B cell (primary cell): ENCODE data around the gene AVEN. TPM values are rescaled to one million over a fixed set of nuclear protein-coding genes. Genes with fewer than 3 reads are reported as not detected.

Experiments
- ATAC-seq: fragments of 200-7000 bp; cut with Tn5 transposase; one replicate; pipeline ENCODE4 v1.10.0; 2021; ENCODE audit warnings: low read depth, mild to moderate bottlenecking, moderate number of reproducible peaks, moderate library complexity
- CTCF ChIA-PET: fragments of 350-600 bp; sonication (Branson Sonifier 250); formaldehyde crosslinking; loops from one replicate; lab custom pipeline; 2021; ENCODE audit warnings: antibody characterized with exemption, inconsistent platforms; lab: Charles Lee
- POLR2A ChIA-PET: fragments of 350-600 bp; sonication (Branson Sonifier 250); formaldehyde crosslinking; loops from one replicate; lab custom pipeline; 2021; ENCODE audit warnings: antibody characterized with exemption; lab: Charles Lee
- DNase-seq: peaks from one replicate; pipeline ENCODE4 v3.0.0; 2013
- H2AFZ ChIP-seq: 2 replicates; pipeline ENCODE4 v1.6.1; 2012; ENCODE audit warnings: mild to moderate bottlenecking, low read depth, low read length; ENCODE audit not compliant: insufficient read depth, poor library complexity, severe bottlenecking
- H3K27ac ChIP-seq, 2 donors: 1 replicate in 1 of 2; 2 replicates in 1 of 2; pipeline ENCODE4 v1.5.1; 2012 to 2013; ENCODE audit warnings: low read length in 2 of 2, mild to moderate bottlenecking in 2 of 2, moderate library complexity in 1 of 2
- H3K27me3 ChIP-seq, 4 experiments: fragments of 200-600 bp in 1 of 4; sonication (generic) in 1 of 4; replicated peaks in 1 of 4; 1 replicate in 2 of 4; 2 replicates in 2 of 4; pipeline versions ENCODE4 v1.6.1 to v1.7.0; 2013 to 2016; ENCODE audit warnings: low read length in 3 of 4, mild to moderate bottlenecking in 2 of 4, mixed read lengths in 1 of 4, moderate library complexity in 1 of 4; ENCODE audit not compliant: insufficient read depth in 4 of 4, control insufficient read depth in 3 of 4; ENCODE audit errors: control extremely low read depth in 1 of 4
- H3K36me3 ChIP-seq, 2 experiments: replicated peaks in 1 of 2; 1 replicate in 1 of 2; 2 replicates in 1 of 2; pipeline versions ENCODE4 v1.6.1 to v1.7.1; 2013; ENCODE audit warnings: low read length in 1 of 2; ENCODE audit not compliant: insufficient read depth in 2 of 2, control insufficient read depth in 1 of 2; ENCODE audit errors: control extremely low read depth in 1 of 2, extremely low read depth in 1 of 2
- H3K4me1 ChIP-seq, 2 donors: fragments of 200-600 bp in 1 of 2; sonication (generic) in 1 of 2; 1 replicate in 1 of 2; 2 replicates in 1 of 2; pipeline versions ENCODE4 v1.5.1 to v1.6.1; 2013 to 2017; ENCODE audit warnings: low read length in 2 of 2; ENCODE audit not compliant: control insufficient read depth in 2 of 2, insufficient read depth in 2 of 2
- H3K4me2 ChIP-seq: replicated peaks from 2 replicates; pipeline ENCODE3; 2012; ENCODE audit warnings: mild to moderate bottlenecking, low read depth, low read length; ENCODE audit not compliant: poor library complexity, severe bottlenecking
- H3K4me3 ChIP-seq, 5 experiments: fragments of 200-600 bp in 1 of 5; sonication (generic) in 1 of 5; 1 replicate in 3 of 5; 2 replicates in 2 of 5; pipeline versions ENCODE4 v1.5.1 to v1.7.0; 2011 to 2016; ENCODE audit warnings: low read length in 4 of 5, mild to moderate bottlenecking in 4 of 5, low read depth in 2 of 5, control low read depth in 1 of 5, moderate library complexity in 1 of 5; ENCODE audit not compliant: insufficient read depth in 1 of 5; ENCODE audit errors: control extremely low read depth in 1 of 5, extremely low read depth in 1 of 5
- H3K79me2 ChIP-seq: fragments of 200-600 bp; sonication (generic); one replicate; pipeline ENCODE4 v1.6.0; 2016; ENCODE audit warnings: low read length; ENCODE audit not compliant: control insufficient read depth, insufficient read depth
- H3K9ac ChIP-seq: fragments of 200-600 bp; sonication (generic); 2 replicates; pipeline ENCODE4 v1.6.1; 2017; ENCODE audit warnings: mild to moderate bottlenecking, low read length, moderate library complexity
- H3K9me3 ChIP-seq, 3 donors: one replicate each; pipeline versions ENCODE4 v1.6.1 to v1.7.1; 2013; ENCODE audit warnings: low read length in 2 of 3; ENCODE audit not compliant: control insufficient read depth in 2 of 3, insufficient read depth in 1 of 3; ENCODE audit errors: control extremely low read depth in 1 of 3
- H4K20me1 ChIP-seq: 2 replicates; pipeline ENCODE4 v1.6.0; 2012; ENCODE audit warnings: mild to moderate bottlenecking, low read length; ENCODE audit not compliant: insufficient read depth, control insufficient read depth, poor library complexity, severe bottlenecking
- H3K27ac Mint-ChIP-seq: one replicate; pipeline ENCODE4 v1.8.0; 2021; ENCODE audit warnings: mixed read lengths
- H3K27me3 Mint-ChIP-seq: one replicate; pipeline ENCODE4 v1.8.0; 2021; ENCODE audit warnings: mixed read lengths
- H3K4me1 Mint-ChIP-seq: one replicate; pipeline ENCODE4 v1.8.0; 2021; ENCODE audit warnings: mixed read lengths
- H3K4me3 Mint-ChIP-seq: one replicate; pipeline ENCODE4 v1.8.0; 2021; ENCODE audit warnings: mixed read lengths
- H3K9me3 Mint-ChIP-seq: one replicate; pipeline ENCODE4 v1.8.0; 2022; ENCODE audit warnings: mixed read lengths; ENCODE audit not compliant: insufficient read depth
- EZH2 ChIP-seq: IDR thresholded peaks from 2 replicates; pipeline ENCODE4 v1.6.1; 2012; ENCODE audit warnings: borderline replicate concordance, low read depth, mild to moderate bottlenecking, moderate library complexity, low read length; ENCODE audit not compliant: insufficient read depth, poor library complexity, severe bottlenecking
- WGBS: methylation state at CpG from one replicate; pipeline ENCODE4 v1.1.5; 2013; ENCODE audit warnings: missing lambda C conversion rate; ENCODE audit not compliant: insufficient coverage; 5-methylcytosine and 5-hydroxymethylcytosine counted together
- intact Hi-C: fragments of 100-400 bp; cut with micrococcal nuclease; formaldehyde crosslinking; loops from one replicate; pipeline ENCODE4 v1.10.0; 2022
- polyA plus RNA-seq: library from polyadenylated mRNA; depleted of rRNA; stranded (reverse); fragments of >200 nt; gene quantifications from 2 replicates; pipeline ENCODE4 v1.2.3, GENCODE V29; 2012
- total RNA-seq, 2 donors: library from RNA; stranded (reverse); fragments of 120-200 nt in 1 of 2; gene quantifications; 1 replicate in 1 of 2; 2 replicates in 1 of 2; pipeline versions ENCODE4 v1.2.3 to v1.2.4, GENCODE V29; 2013 to 2022
- TF ChIP-seq, protein P1 (sequence below): fragments of 200-600 bp; IDR thresholded peaks from one replicate; pipeline ENCODE4 v1.8.0; 2022; ENCODE audit warnings: antibody characterized with exemption, mild to moderate bottlenecking

The AVEN gene
- total and polyA plus RNA-seq, 2 donors (not counting 1 experiment from before 2014, with no cell fraction given) = 1.8 to 8.2 TPM

GRCh38 chr15:34055868-34056595 is 17.0 kb upstream of the AVEN start:
- intact Hi-C loops = no loop called here
- WGBS = 86% methylated on average over 1 of the region's 3 CpGs

More at GRCh38 chr15:34055868-34056595, 17.0 kb upstream of the AVEN start:
- no peak for TF ChIP-seq EZH2
- TF ChIP-seq, protein P1, sequence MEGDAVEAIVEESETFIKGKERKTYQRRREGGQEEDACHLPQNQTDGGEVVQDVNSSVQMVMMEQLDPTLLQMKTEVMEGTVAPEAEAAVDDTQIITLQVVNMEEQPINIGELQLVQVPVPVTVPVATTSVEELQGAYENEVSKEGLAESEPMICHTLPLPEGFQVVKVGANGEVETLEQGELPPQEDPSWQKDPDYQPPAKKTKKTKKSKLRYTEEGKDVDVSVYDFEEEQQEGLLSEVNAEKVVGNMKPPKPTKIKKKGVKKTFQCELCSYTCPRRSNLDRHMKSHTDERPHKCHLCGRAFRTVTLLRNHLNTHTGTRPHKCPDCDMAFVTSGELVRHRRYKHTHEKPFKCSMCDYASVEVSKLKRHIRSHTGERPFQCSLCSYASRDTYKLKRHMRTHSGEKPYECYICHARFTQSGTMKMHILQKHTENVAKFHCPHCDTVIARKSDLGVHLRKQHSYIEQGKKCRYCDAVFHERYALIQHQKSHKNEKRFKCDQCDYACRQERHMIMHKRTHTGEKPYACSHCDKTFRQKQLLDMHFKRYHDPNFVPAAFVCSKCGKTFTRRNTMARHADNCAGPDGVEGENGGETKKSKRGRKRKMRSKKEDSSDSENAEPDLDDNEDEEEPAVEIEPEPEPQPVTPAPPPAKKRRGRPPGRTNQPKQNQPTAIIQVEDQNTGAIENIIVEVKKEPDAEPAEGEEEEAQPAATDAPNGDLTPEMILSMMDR = no peak
- no peaks in the 10 kb centered on the region for H3K27me3 ChIP-seq
- ATAC-seq (no peak), DNase-seq (no peak)
- no peaks in the 10 kb centered on the region for H3K4me1 Mint-ChIP-seq
- H3K4me3 Mint-ChIP-seq = no peak overlapping the region
- no peaks in the 10 kb centered on the region for H3K36me3 ChIP-seq
- no peaks in the 10 kb centered on the region for H3K27me3 Mint-ChIP-seq
- H2AFZ ChIP-seq = no peak overlapping the region
- H3K79me2 ChIP-seq = no peaks in the 10 kb centered on the region
- H3K4me2 ChIP-seq = no peak overlapping the region
- H3K4me3 ChIP-seq = no peak overlapping the region
- CTCF ChIA-PET = no interaction called here
- H3K9me3 Mint-ChIP-seq = peaks cover under 1% of the 10 kb centered on the region
- POLR2A ChIA-PET = interaction anchor here (0.7 kb wide), 1 partner anchor 778 kb away, joined by 3 read pairs; no protein-coding TSS in a partner anchor
- H3K9ac ChIP-seq = no peak overlapping the region
- H3K4me1 ChIP-seq = no peaks in the 10 kb centered on the region
- no peak overlapping the region for H3K27ac Mint-ChIP-seq
- no peaks in the 10 kb centered on the region for H4K20me1 ChIP-seq
- H3K9me3 ChIP-seq = peaks cover 0 to 4% (median 0%) of the 10 kb centered on the region in 3 donors
- H3K27ac ChIP-seq = no peak overlapping the region
